Uterus (tissue), 4 donors: ENCODE data around the gene MDK. TPM values are rescaled to one million over a fixed set of nuclear protein-coding genes. Genes with fewer than 3 reads are reported as not detected.
A peak's percentile ranks its signal among the peaks of the same experiment; 100 is the strongest.

Experiments used
- DNase-seq, 2 donors: peaks; one replicate each; pipeline ENCODE4 v3.0.0-alpha.2; 2019 to 2020
- H3K27ac ChIP-seq, 2 donors: fragments of 200-600 bp; sonication (generic); 1 replicate in 1 of 2; 2 replicates in 1 of 2; pipeline ENCODE4 v1.5.1; 2016 to 2018
- H3K27me3 ChIP-seq, 2 donors: fragments of 200-600 bp; sonication (generic); one replicate each; pipeline ENCODE4 v1.5.1; 2018 to 2019; ENCODE audit warnings: control low read depth in 1 of 2
- H3K36me3 ChIP-seq, 2 donors: fragments of 200-600 bp; sonication (generic); one replicate each; pipeline ENCODE4 v1.5.1; 2019; ENCODE audit warnings: control low read depth in 1 of 2
- H3K4me1 ChIP-seq, 2 donors: fragments of 200-600 bp; sonication (generic); one replicate each; pipeline ENCODE4 v1.5.1; 2018 to 2019; ENCODE audit warnings: control low read depth in 1 of 2
- H3K4me3 ChIP-seq, 2 donors: fragments of 200-600 bp; sonication (generic); 1 replicate in 1 of 2; 2 replicates in 1 of 2; pipeline ENCODE4 v1.5.1; 2018 to 2019; ENCODE audit warnings: mild to moderate bottlenecking in 1 of 2
- H3K9me3 ChIP-seq, 2 donors: fragments of 200-600 bp; sonication (generic); one replicate each; pipeline ENCODE4 v1.5.1; 2019; ENCODE audit warnings: control low read depth in 1 of 2
- CTCF ChIP-seq, 4 experiments: fragments of 200-600 bp in 2 of 4; fragments of 450-650 bp in 2 of 4; sonication (generic) in 2 of 4; IDR thresholded peaks; one replicate each; pipeline ENCODE4 v1.5.1; 2016 to 2019; ENCODE audit warnings: antibody characterized with exemption in 4 of 4, mild to moderate bottlenecking in 2 of 4, moderate library complexity in 1 of 4
- POLR2A ChIP-seq, 2 donors: fragments of 450-650 bp; IDR thresholded peaks; one replicate each; pipeline ENCODE4 v1.6.1; 2016; ENCODE audit warnings: antibody characterized with exemption in 2 of 2, mild to moderate bottlenecking in 1 of 2, moderate library complexity in 1 of 2
- intact Hi-C: fragments of 100-400 bp; cut with DNase I; formaldehyde crosslinking; loops from one replicate; pipeline ENCODE4 v1.15.1; 2023; ENCODE audit warnings: low total_unique reads
- total RNA-seq, 4 donors: library from RNA; depleted of rRNA in 3 of 4; stranded (reverse); fragments of >200 nt in 3 of 4; gene quantifications; one replicate each; pipeline versions ENCODE4 v1.1.0 to v1.2.4, GENCODE V29; 2014 to 2023
- donor health status: DM: yes; HTN: yes; CAD: no.

MDK gene
- total RNA-seq, 4 donors from 2014 or later, result 61.7 to 305 (median 103) TPM

DNA sequence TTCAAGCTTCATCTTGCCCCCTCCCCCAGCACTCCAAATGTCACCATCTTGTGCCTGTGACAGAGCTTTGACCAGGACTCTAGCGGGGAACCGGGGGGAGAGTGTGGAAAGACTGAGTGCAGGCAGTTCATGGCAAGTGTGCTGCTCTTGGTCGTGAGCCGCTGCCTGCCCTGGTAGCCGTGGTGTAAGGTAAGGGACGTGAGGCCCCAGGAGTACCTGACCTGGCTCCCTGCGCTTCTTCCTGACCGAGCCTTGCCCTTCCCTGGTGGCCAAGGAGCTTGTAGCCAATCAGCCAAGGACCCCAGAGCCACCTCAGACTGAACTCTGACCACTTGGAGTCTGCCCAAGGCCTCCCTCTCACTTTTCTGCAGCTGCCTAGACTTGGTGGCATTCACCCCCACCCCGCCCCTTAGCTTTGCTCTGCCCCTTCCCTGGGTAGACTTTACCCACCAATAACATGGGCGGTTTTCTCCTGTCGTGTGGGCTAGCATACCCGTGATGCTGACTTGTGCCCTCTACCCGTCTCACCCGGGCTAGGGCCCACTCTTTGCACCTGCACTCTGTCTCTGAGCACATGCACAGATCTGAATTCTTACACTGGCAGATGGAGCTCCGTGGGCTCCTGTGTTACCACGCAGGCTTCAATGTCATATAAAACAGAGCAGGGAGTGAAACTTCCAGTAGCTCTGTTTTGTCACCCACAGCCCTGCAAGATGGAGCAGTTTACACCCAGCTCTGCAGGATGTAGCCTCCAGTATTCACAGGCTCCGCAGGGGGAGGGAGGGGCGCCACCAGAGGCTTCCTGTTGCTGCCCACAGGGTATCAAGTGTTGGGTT, 32.7 kb upstream of the MDK start:
- Histone ChIP-seq H3K36me3 (no peaks in the 10 kb centered on the region), H3K9me3 (no peaks in the 10 kb centered on the region), H3K4me3 (peak overlapping the region; percentile 64 to 86), H3K27me3 (no peaks in the 10 kb centered on the region), H3K27ac (no peak overlapping the region), H3K4me1 (peaks cover 0 to 15% of the 10 kb centered on the region in 2 donors)
- DNase-seq, result no peak
- TF ChIP-seq POLR2A (IDR thresholded peaks at IDR 0.05), result no peak
- no peak for TF ChIP-seq CTCF (IDR thresholded peaks at IDR 0.05)
- intact Hi-C loops, result no loop called here

DNA sequence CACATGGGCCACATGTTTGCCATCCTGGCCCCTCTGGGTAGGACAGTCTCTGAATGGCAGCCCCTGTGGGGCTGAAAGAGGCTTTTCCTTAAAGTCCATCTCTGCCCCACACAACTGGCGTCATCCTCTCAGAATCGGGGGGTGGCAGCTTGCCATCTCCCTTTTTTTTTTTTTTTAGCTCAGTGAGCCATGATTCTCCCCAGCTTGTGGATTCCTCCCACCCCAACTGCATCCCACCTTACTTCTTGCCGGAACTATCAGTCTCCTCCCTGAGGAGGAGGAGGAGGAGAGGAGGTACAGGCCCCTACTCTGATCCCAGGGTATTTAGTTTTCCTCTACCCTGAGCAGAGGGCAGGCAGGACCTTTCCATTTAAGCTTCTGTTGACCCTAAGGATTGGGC, 30.8 kb upstream of the MDK start:
- DNase-seq, result no peak
- Histone ChIP-seq H3K36me3 (no peaks in the 10 kb centered on the region), H3K4me1 (peaks cover 0 to 15% of the 10 kb centered on the region in 2 donors), H3K4me3 (no peak overlapping the region), H3K27ac (no peak overlapping the region), H3K9me3 (no peaks in the 10 kb centered on the region), H3K27me3 (no peaks in the 10 kb centered on the region)
- TF ChIP-seq POLR2A (IDR thresholded peaks at IDR 0.05), result no peak
- TF ChIP-seq CTCF (IDR thresholded peaks at IDR 0.05), result no peak
- intact Hi-C loops, result no loop called here

- TF ChIP-seq POLR2A (IDR thresholded peaks at IDR 0.05), result no peak
- TF ChIP-seq CTCF (IDR thresholded peaks at IDR 0.05), result no peak
- Histone ChIP-seq H3K4me1 (peaks cover 0 to 15% of the 10 kb centered on the region in 2 donors), H3K36me3 (no peaks in the 10 kb centered on the region), H3K4me3 (no peak overlapping the region), H3K27ac (no peak overlapping the region), H3K27me3 (no peaks in the 10 kb centered on the region), H3K9me3 (no peaks in the 10 kb centered on the region)
- intact Hi-C loops, result no loop called here
- no peak for DNase-seq
Observed at GRCh38 chr11:46351148-46351547, 30.3 kb upstream of the MDK start.

DNA sequence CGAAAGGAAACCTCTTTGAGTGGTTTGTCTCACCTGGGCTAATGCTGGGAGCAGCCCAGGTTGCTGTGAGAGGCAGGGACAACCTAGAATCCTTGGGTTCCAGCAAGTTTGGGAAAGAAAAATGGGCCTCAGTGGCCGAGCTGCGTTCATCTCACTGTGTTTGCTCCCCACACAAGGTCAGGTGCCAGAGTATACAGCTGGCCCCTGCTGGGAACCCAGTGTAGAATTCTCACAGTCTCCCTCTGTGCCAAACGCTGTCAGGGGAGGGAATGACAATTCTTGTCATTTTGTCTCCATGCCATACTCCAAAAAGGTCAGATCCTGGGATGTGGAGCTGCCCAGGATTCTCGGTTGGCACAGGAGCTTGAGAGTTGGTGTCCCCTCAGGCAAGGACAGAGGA, 29.9 kb upstream of the MDK start:
- peaks cover 0 to 15% of the 10 kb centered on the region in 2 donors for H3K4me1 ChIP-seq
- DNase-seq, result no peak
- H3K36me3 ChIP-seq, result no peaks in the 10 kb centered on the region
- intact Hi-C loops, result no loop called here
- no peaks in the 10 kb centered on the region for H3K27me3 ChIP-seq
- H3K27ac ChIP-seq, result no peak overlapping the region
- H3K9me3 ChIP-seq, result no peaks in the 10 kb centered on the region
- H3K4me3 ChIP-seq, result no peak overlapping the region
- TF ChIP-seq POLR2A (IDR thresholded peaks at IDR 0.05) (no peak), CTCF (IDR thresholded peaks at IDR 0.05) (no peak)

GRCh38 chr11:46352063-46352841, 29.2 kb upstream of the MDK start:
- H3K4me3 ChIP-seq, result no peak overlapping the region
- intact Hi-C loops, result no loop called here
- H3K4me1 ChIP-seq, result peaks cover 0 to 15% of the 10 kb centered on the region in 2 donors

More at GRCh38 chr11:46352063-46352841, 29.2 kb upstream of the MDK start:
- no peaks in the 10 kb centered on the region for H3K27me3 ChIP-seq
- TF ChIP-seq CTCF (IDR thresholded peaks at IDR 0.05) (peak; percentile 32 to 57 (median 42)), POLR2A (IDR thresholded peaks at IDR 0.05) (no peak)
- peak in 1 of 2 donors; percentile 48 for DNase-seq
- peak overlapping the region in 1 of 2 donors; percentile 31 for H3K27ac ChIP-seq
- H3K9me3 ChIP-seq, result no peaks in the 10 kb centered on the region
- H3K36me3 ChIP-seq, result no peaks in the 10 kb centered on the region
